ENCODE results near the gene ISM1. TPM values are rescaled to one million over a fixed set of nuclear protein-coding genes. Genes with fewer than 3 reads are reported as not detected.

The ISM1 gene
- total and polyA plus RNA-seq, 7 experiments from 2014 or later: 1.6 to 3.2 (median 2.4) TPM

DNA sequence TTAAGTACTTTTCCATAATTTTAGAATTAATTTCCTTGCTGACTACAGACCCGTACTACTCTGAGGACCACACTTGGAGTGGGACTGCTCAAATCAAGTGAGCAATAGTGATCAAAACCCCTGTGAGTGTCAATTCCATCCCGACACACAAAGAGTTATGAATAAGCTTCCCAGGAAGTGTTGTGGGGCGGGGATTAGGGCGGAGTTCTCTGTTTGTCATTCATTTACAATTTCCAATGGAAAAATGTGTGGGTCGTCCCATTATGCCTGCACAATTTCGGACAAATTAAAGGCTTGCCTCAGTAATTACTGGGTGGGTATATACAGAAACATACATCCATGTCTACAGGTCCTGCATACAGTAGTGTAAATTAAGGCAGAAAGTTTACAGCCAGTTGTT lies 84.2 kb downstream of the ISM1 start:
- Mint-ChIP-seq H3K4me3 (no peak overlapping the region), H3K4me1 (no peaks in the 10 kb centered on the region), H3K36me3 (no peaks in the 10 kb centered on the region), H3K27me3 (peaks cover 0 to 7% (median 0%) of the 10 kb centered on the region in 5 donors), H3K27ac (no peak overlapping the region), H3K9me3 (peaks cover 0 to 11% (median 0%) of the 10 kb centered on the region in 11 donors)
- H3K4me1 ChIP-seq (ENCODE audit: control insufficient read depth in 2 of 2, insufficient read depth in 2 of 2, low read length in 2 of 2): no peaks in the 10 kb centered on the region
- no peak overlapping the region for H3K27ac ChIP-seq (ENCODE audit: low read depth, low read length)
- no peak overlapping the region for H3K4me3 ChIP-seq (ENCODE audit: low read length)
- H3K27me3 ChIP-seq (ENCODE audit: control insufficient read depth in 2 of 2, insufficient read depth in 2 of 2, low read length in 2 of 2): no peaks in the 10 kb centered on the region
- intact Hi-C loops (cut with micrococcal nuclease): no loop called here
- ChIA-PET CTCF (no interaction called here), POLR2A (no interaction called here)
- H3K36me3 ChIP-seq (ENCODE audit: control insufficient read depth in 2 of 3, insufficient read depth in 3 of 3, low read length in 3 of 3): no peaks in the 10 kb centered on the region
- DNase-seq: no peak
- H3K9me3 ChIP-seq (ENCODE audit: control insufficient read depth in 2 of 3, low read length in 3 of 3): peaks cover 0 to 4% (median 0%) of the 10 kb centered on the region in 3 experiments
- ATAC-seq: no peak

GRCh38 chr20:13307562-13308163 lies 86.6 kb downstream of the ISM1 start:
- no peak for DNase-seq
- intact Hi-C loops (cut with micrococcal nuclease): no loop called here

DNA sequence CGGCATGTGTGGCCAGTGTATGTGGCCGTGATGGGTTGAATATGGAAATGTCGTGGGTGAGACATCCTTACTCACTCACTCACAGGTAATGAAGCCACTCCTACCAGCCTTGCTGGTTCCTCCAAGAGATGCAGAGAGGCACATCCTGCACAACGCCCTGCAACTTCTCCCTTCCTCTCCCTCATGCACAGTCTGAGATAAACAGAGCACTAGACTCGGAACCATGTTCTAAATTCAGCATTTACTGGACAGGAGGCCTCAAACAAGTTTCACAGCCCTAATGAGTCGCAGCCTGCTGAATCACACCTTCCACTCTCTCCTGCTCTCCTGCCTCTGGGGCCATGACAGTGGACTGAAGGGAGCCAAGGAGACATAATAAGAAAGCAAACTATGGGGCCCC lies 91.2 kb downstream of the ISM1 start:
- H3K36me3 Mint-ChIP-seq: peaks cover 0 to 4% (median 0%) of the 10 kb centered on the region in 5 donors
- H3K27ac ChIP-seq (ENCODE audit: low read depth, low read length): no peak overlapping the region
- no peak for ATAC-seq
- no peak overlapping the region for H3K27ac Mint-ChIP-seq
- intact Hi-C loops (cut with micrococcal nuclease): no loop called here
- H3K27me3 ChIP-seq (ENCODE audit: control insufficient read depth in 2 of 2, insufficient read depth in 2 of 2, low read length in 2 of 2): no peaks in the 10 kb centered on the region
- no peak overlapping the region for H3K4me3 ChIP-seq (ENCODE audit: low read length)
- ChIA-PET POLR2A (no interaction called here), CTCF (no interaction called here)
- H3K4me1 Mint-ChIP-seq: peaks cover 0 to 3% (median 0%) of the 10 kb centered on the region in 7 donors
- no peaks in the 10 kb centered on the region for H3K4me1 ChIP-seq (ENCODE audit: control insufficient read depth in 2 of 2, insufficient read depth in 2 of 2, low read length in 2 of 2)
- no peaks in the 10 kb centered on the region for H3K9me3 ChIP-seq (ENCODE audit: control insufficient read depth in 2 of 3, low read length in 3 of 3)
- peaks cover 0 to 31% (median 11%) of the 10 kb centered on the region in 11 donors for H3K9me3 Mint-ChIP-seq
- no peak overlapping the region for H3K4me3 Mint-ChIP-seq
- no peak for DNase-seq
- peaks cover 0 to 13% (median 3%) of the 10 kb centered on the region in 5 donors for H3K27me3 Mint-ChIP-seq
- H3K36me3 ChIP-seq (ENCODE audit: control insufficient read depth in 2 of 3, insufficient read depth in 3 of 3, low read length in 3 of 3): no peaks in the 10 kb centered on the region

More at GRCh38 chr20:13307562-13308163, 86.6 kb downstream of the ISM1 start:
- no peaks in the 10 kb centered on the region for H3K27me3 ChIP-seq (ENCODE audit: control insufficient read depth in 2 of 2, insufficient read depth in 2 of 2, low read length in 2 of 2)
- no peaks in the 10 kb centered on the region for H3K4me1 ChIP-seq (ENCODE audit: control insufficient read depth in 2 of 2, insufficient read depth in 2 of 2, low read length in 2 of 2)
- ATAC-seq: no peak
- no peak overlapping the region for H3K27ac ChIP-seq (ENCODE audit: low read depth, low read length)
- POLR2A ChIA-PET: no interaction called here
- peaks cover 0 to 16% (median 0%) of the 10 kb centered on the region in 11 donors for H3K9me3 Mint-ChIP-seq
- peaks cover 0 to 11% (median 0%) of the 10 kb centered on the region in 5 donors for H3K27me3 Mint-ChIP-seq
- no peaks in the 10 kb centered on the region for H3K36me3 ChIP-seq (ENCODE audit: control insufficient read depth in 2 of 3, insufficient read depth in 3 of 3, low read length in 3 of 3)
- H3K36me3 Mint-ChIP-seq: no peaks in the 10 kb centered on the region
- H3K27ac Mint-ChIP-seq: no peak overlapping the region
- peaks cover 0 to 3% (median 0%) of the 10 kb centered on the region in 7 donors for H3K4me1 Mint-ChIP-seq
- H3K9me3 ChIP-seq (ENCODE audit: control insufficient read depth in 2 of 3, low read length in 3 of 3): peaks cover 0 to 4% (median 0%) of the 10 kb centered on the region in 3 experiments
- H3K4me3 Mint-ChIP-seq: no peak overlapping the region
- CTCF ChIA-PET: no interaction called here
- no peak overlapping the region for H3K4me3 ChIP-seq (ENCODE audit: low read length)

GRCh38 chr20:13313201-13313600 lies 92.1 kb downstream of the ISM1 start:
- peaks cover 0 to 3% (median 0%) of the 10 kb centered on the region in 7 donors for H3K4me1 Mint-ChIP-seq
- Histone ChIP-seq H3K36me3 (ENCODE audit: control insufficient read depth in 2 of 3, insufficient read depth in 3 of 3, low read length in 3 of 3) (no peaks in the 10 kb centered on the region), H3K4me3 (ENCODE audit: low read length) (no peak overlapping the region), H3K27me3 (ENCODE audit: control insufficient read depth in 2 of 2, insufficient read depth in 2 of 2, low read length in 2 of 2) (no peaks in the 10 kb centered on the region), H3K27ac (ENCODE audit: low read depth, low read length) (no peak overlapping the region), H3K4me1 (ENCODE audit: control insufficient read depth in 2 of 2, insufficient read depth in 2 of 2, low read length in 2 of 2) (no peaks in the 10 kb centered on the region), H3K9me3 (ENCODE audit: control insufficient read depth in 2 of 3, low read length in 3 of 3) (no peaks in the 10 kb centered on the region)
- H3K9me3 Mint-ChIP-seq: peaks cover 0 to 36% (median 14%) of the 10 kb centered on the region in 11 donors
- ChIA-PET CTCF (no interaction called here), POLR2A (no interaction called here)
- H3K36me3 Mint-ChIP-seq: peaks cover 0 to 4% (median 0%) of the 10 kb centered on the region in 5 donors
- H3K4me3 Mint-ChIP-seq: no peak overlapping the region
- H3K27ac Mint-ChIP-seq: no peak overlapping the region
- peaks cover 0 to 13% (median 3%) of the 10 kb centered on the region in 5 donors for H3K27me3 Mint-ChIP-seq
- DNase-seq (no peak), ATAC-seq (no peak)
- intact Hi-C loops (cut with micrococcal nuclease): no loop called here

GRCh38 chr20:13317439-13317838 lies 96.4 kb downstream of the ISM1 start:
- H3K27ac Mint-ChIP-seq: no peak overlapping the region
- POLR2A ChIA-PET: no interaction called here
- no peaks in the 10 kb centered on the region for H3K27me3 ChIP-seq (ENCODE audit: control insufficient read depth in 2 of 2, insufficient read depth in 2 of 2, low read length in 2 of 2)
- intact Hi-C loops (cut with micrococcal nuclease): no loop called here
- H3K9me3 ChIP-seq (ENCODE audit: control insufficient read depth in 2 of 3, low read length in 3 of 3): no peaks in the 10 kb centered on the region
- H3K4me3 Mint-ChIP-seq: no peak overlapping the region
- DNase-seq (no peak), ATAC-seq (no peak)
- H3K36me3 ChIP-seq (ENCODE audit: control insufficient read depth in 2 of 3, insufficient read depth in 3 of 3, low read length in 3 of 3): no peaks in the 10 kb centered on the region
- no peak overlapping the region for H3K27ac ChIP-seq (ENCODE audit: low read depth, low read length)
- H3K4me3 ChIP-seq (ENCODE audit: low read length): no peak overlapping the region
- H3K4me1 Mint-ChIP-seq: peaks cover 2 to 4% (median 3%) of the 10 kb centered on the region in 7 donors
- no peaks in the 10 kb centered on the region for H3K4me1 ChIP-seq (ENCODE audit: control insufficient read depth in 2 of 2, insufficient read depth in 2 of 2, low read length in 2 of 2)
- CTCF ChIA-PET: interaction anchor here (0.5 kb wide), 1 partner anchor 16 kb away, joined by 4 read pairs; no protein-coding TSS in a partner anchor
- peaks cover 0 to 15% (median 3%) of the 10 kb centered on the region in 5 donors for H3K27me3 Mint-ChIP-seq
- H3K36me3 Mint-ChIP-seq: peaks cover 0 to 4% (median 0%) of the 10 kb centered on the region in 5 donors
- H3K9me3 Mint-ChIP-seq: peaks cover 0 to 30% (median 13%) of the 10 kb centered on the region in 11 donors

GRCh38 chr20:13318871-13319521 lies 97.9 kb downstream of the ISM1 start:
- Mint-ChIP-seq H3K36me3 (peaks cover 0 to 4% (median 0%) of the 10 kb centered on the region in 5 donors), H3K4me3 (no peak overlapping the region), H3K4me1 (peaks cover 4 to 11% (median 7%) of the 10 kb centered on the region in 7 donors), H3K27me3 (peaks cover 0 to 12% (median 7%) of the 10 kb centered on the region in 5 donors), H3K27ac (no peak overlapping the region), H3K9me3 (peaks cover 0 to 30% (median 13%) of the 10 kb centered on the region in 11 donors)
- intact Hi-C loops (cut with micrococcal nuclease): no loop called here
- Histone ChIP-seq H3K4me3 (ENCODE audit: low read length) (no peak overlapping the region), H3K9me3 (ENCODE audit: control insufficient read depth in 2 of 3, low read length in 3 of 3) (no peaks in the 10 kb centered on the region), H3K36me3 (ENCODE audit: control insufficient read depth in 2 of 3, insufficient read depth in 3 of 3, low read length in 3 of 3) (no peaks in the 10 kb centered on the region), H3K27me3 (ENCODE audit: control insufficient read depth in 2 of 2, insufficient read depth in 2 of 2, low read length in 2 of 2) (no peaks in the 10 kb centered on the region), H3K27ac (ENCODE audit: low read depth, low read length) (no peak overlapping the region), H3K4me1 (ENCODE audit: control insufficient read depth in 2 of 2, insufficient read depth in 2 of 2, low read length in 2 of 2) (no peaks in the 10 kb centered on the region)
- CTCF ChIA-PET: no interaction called here
- POLR2A ChIA-PET: no interaction called here
- ATAC-seq: no peak
- DNase-seq: no peak

All from naive thymus-derived CD4-positive, alpha-beta T cell (primary cell).